Measurements from ENCODE around the gene ALDOB.

Gene ALDOB

DNA sequence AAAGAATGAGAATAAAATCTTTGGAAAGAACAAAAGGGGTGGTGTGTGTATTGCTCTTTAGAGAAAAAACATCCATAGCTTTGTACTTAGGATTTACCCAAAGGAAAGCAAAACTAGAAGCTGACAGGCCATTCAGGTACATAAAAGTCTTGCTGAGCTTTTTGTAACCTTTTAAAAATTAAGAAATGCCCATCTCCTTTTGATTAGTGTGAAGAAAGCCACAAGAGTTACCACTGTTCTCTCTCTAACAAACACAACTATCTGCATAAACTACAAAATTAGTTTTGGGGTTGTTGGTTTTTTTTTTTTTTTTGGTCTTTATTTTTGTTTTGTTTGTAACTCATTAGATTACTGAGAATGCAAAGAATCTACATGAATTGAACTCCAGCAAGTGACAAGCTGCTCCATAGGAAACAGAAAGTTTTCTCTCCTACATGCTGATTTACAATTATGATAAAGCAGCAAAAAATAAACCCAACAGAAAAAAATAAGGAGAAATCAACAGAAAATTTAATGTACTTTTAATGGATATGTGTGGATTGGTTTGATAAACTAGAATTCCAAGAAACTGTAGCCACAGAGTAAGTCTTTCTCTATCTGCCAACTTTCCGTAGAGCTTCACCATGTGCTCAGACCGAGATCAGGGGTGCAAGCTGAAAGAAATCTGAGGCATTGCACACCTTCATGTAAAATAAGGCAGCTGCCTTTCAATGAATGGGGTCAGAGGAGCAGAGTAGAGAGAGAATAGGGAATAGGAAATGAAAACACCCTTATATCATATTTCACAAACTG, 63.1 kb downstream of the ALDOB start:
- Mint-ChIP-seq H3K9me3 (no peaks in the 10 kb centered on the region), H3K27me3 (peaks cover 7% of the 10 kb centered on the region), H3K4me1 (no peaks in the 10 kb centered on the region), H3K4me3 (no peak overlapping the region), H3K27ac (no peak overlapping the region), H3K36me3 (ENCODE audit: low read depth) (no peaks in the 10 kb centered on the region)
- DNase-seq (no peak), ATAC-seq (no peak)

DNA sequence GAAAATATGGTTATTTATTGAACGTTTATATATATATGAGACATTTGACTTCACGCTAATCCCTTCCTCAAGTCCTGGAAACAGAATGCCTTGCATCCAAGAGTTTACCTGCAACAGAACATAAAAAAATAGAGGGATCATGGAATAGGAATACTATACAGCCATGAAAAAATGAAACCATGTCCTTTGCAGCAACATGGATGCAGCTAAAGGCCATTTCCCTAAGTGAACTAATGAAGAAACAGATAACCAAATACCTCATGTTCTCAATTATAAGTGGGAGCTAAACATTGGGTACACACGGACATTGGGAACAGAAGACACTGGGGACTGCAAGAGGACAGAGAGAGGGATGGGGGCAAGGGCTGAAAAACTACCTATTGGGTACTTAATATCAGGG, 63.8 kb downstream of the ALDOB start:
- DNase-seq: no peak
- Mint-ChIP-seq H3K27ac (no peak overlapping the region), H3K4me1 (no peaks in the 10 kb centered on the region), H3K27me3 (peaks cover 9% of the 10 kb centered on the region), H3K9me3 (no peaks in the 10 kb centered on the region), H3K36me3 (ENCODE audit: low read depth) (no peaks in the 10 kb centered on the region), H3K4me3 (no peak overlapping the region)
- no peak for ATAC-seq
